ENCODE results near the gene INTS7. TPM values are rescaled to one million over a fixed set of nuclear protein-coding genes. Genes with fewer than 3 reads are reported as not detected.

INTS7 gene
- total RNA-seq, 2 donors from 2014 or later = 27.6 to 32.8 TPM

DNA sequence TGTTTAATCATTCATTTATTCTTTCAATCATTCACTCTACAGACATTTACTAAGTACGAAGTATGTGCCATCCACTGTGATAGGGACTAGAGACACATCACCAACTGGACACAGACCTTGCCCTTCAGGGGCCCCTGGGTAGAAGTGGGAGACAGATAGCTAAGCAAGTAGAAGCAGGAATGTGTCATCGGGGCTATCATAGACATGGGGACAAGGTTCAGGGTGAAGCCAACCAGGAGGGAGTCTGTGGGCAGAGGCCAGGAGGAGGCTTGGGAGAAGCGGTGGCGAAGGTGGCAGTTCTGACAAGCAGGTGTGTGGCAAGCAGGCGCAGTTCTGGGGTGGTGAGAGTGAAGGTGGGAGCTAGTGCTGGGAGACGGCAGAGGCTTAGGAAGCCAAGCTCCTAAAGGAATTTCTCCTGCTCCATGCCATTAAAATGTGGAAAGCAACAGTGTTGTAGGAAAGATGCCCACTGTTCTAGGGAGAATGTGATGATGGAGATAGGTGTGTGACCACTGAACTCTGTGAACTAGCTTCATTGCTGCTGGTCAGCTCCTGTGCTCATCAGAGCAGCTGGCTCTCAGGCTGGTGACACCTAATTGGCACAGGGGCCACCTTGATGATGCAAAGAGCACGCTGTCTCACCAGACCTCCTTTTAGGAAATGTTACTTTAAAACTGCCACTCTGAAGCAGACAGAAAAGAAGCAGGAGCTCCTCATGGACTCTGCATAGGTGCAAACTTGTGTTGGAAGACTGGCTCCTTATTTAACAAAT is 125.1 kb downstream of the INTS7 start:
- H3K36me3 Mint-ChIP-seq (ENCODE audit: low read depth) = no peaks in the 10 kb centered on the region
- 90 to 96% methylated on average over 4 to 7 of the region's 7 CpGs for WGBS, 2 experiments (ENCODE audit: insufficient coverage in 1 of 2, insufficient read length in 1 of 2)
- peaks cover 32% of the 10 kb centered on the region for H3K27me3 Mint-ChIP-seq (ENCODE audit: insufficient read depth)
- Histone ChIP-seq H3K9ac (ENCODE audit: extremely low read depth, low read length, poor library complexity, severe bottlenecking) (no peak overlapping the region), H3K27ac (ENCODE audit: low read depth, low read length) (no peak overlapping the region), H3K4me1 (ENCODE audit: control insufficient read depth, insufficient read depth, low read length) (no peaks in the 10 kb centered on the region), H3K36me3 (ENCODE audit: control insufficient read depth, insufficient read depth, low read length) (no peaks in the 10 kb centered on the region), H3K4me3 (ENCODE audit: low read length) (no peak overlapping the region), H3K9me3 (ENCODE audit: control insufficient read depth, low read length) (peaks cover 8% of the 10 kb centered on the region), H3K27me3 (ENCODE audit: control insufficient read depth, insufficient read depth, low read length, poor library complexity, severe bottlenecking) (no peaks in the 10 kb centered on the region)
- peaks cover 11% of the 10 kb centered on the region for H3K9me3 Mint-ChIP-seq
- no peak overlapping the region for H3K4me3 Mint-ChIP-seq
- H3K4me1 Mint-ChIP-seq = no peaks in the 10 kb centered on the region
- no peak overlapping the region for H3K27ac Mint-ChIP-seq
- DNase-seq = no peak
- no peak for TF ChIP-seq CTCF (conservative IDR thresholded peaks at IDR 0.05)

GRCh38 chr1:211909395-211909794 is 126.0 kb downstream of the INTS7 start:
- peaks cover 32% of the 10 kb centered on the region for H3K27me3 Mint-ChIP-seq (ENCODE audit: insufficient read depth)
- WGBS, 2 experiments (ENCODE audit: insufficient coverage in 1 of 2, insufficient read length in 1 of 2) = 84 to 92% methylated on average over 7 to 9 of the region's 9 CpGs
- H3K9me3 ChIP-seq (ENCODE audit: control insufficient read depth, low read length) = peaks cover 8% of the 10 kb centered on the region
- H3K4me3 Mint-ChIP-seq = no peak overlapping the region
- no peaks in the 10 kb centered on the region for H3K27me3 ChIP-seq (ENCODE audit: control insufficient read depth, insufficient read depth, low read length, poor library complexity, severe bottlenecking)
- no peaks in the 10 kb centered on the region for H3K36me3 Mint-ChIP-seq (ENCODE audit: low read depth)
- H3K4me1 ChIP-seq (ENCODE audit: control insufficient read depth, insufficient read depth, low read length) = no peaks in the 10 kb centered on the region
- H3K4me3 ChIP-seq (ENCODE audit: low read length) = no peak overlapping the region
- no peak overlapping the region for H3K9ac ChIP-seq (ENCODE audit: extremely low read depth, low read length, poor library complexity, severe bottlenecking)
- DNase-seq = no peak
- H3K27ac Mint-ChIP-seq = no peak overlapping the region
- H3K27ac ChIP-seq (ENCODE audit: low read depth, low read length) = no peak overlapping the region
- H3K36me3 ChIP-seq (ENCODE audit: control insufficient read depth, insufficient read depth, low read length) = no peaks in the 10 kb centered on the region
- H3K4me1 Mint-ChIP-seq = no peaks in the 10 kb centered on the region
- peaks cover 11% of the 10 kb centered on the region for H3K9me3 Mint-ChIP-seq
- no peak for TF ChIP-seq CTCF (conservative IDR thresholded peaks at IDR 0.05)

DNA sequence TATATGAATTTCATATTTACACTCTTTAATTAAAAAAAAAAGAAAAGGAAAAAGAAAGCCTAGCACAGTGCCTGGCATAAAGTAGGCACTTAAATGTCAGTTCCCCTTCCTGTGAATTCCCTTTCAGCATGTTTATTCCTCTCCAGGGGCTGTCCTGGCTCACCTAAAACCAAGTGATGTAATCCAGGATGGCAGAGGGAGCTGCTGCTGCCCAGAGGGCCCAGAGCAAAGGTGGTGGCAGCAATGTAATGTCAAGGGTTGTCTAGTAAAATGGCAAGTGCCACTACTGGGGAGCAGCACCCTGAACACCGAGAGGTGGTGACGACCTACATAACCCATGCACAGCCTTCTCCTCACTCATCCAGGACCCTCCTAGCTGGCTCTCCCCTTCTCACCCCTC is 126.4 kb downstream of the INTS7 start:
- Histone ChIP-seq H3K9ac (ENCODE audit: extremely low read depth, low read length, poor library complexity, severe bottlenecking) (no peak overlapping the region), H3K4me3 (ENCODE audit: low read length) (no peak overlapping the region), H3K27ac (ENCODE audit: low read depth, low read length) (no peak overlapping the region), H3K9me3 (ENCODE audit: control insufficient read depth, low read length) (peaks cover 8% of the 10 kb centered on the region), H3K36me3 (ENCODE audit: control insufficient read depth, insufficient read depth, low read length) (no peaks in the 10 kb centered on the region), H3K4me1 (ENCODE audit: control insufficient read depth, insufficient read depth, low read length) (no peaks in the 10 kb centered on the region), H3K27me3 (ENCODE audit: control insufficient read depth, insufficient read depth, low read length, poor library complexity, severe bottlenecking) (no peaks in the 10 kb centered on the region)
- no peak overlapping the region for H3K27ac Mint-ChIP-seq
- H3K4me1 Mint-ChIP-seq = no peaks in the 10 kb centered on the region
- no peak for DNase-seq
- H3K4me3 Mint-ChIP-seq = no peak overlapping the region
- peaks cover 11% of the 10 kb centered on the region for H3K9me3 Mint-ChIP-seq
- WGBS, 2 experiments (ENCODE audit: insufficient coverage in 1 of 2, insufficient read length in 1 of 2) = 86 to 100% methylated on average over 1 to 2 of the region's 2 CpGs
- peaks cover 33% of the 10 kb centered on the region for H3K27me3 Mint-ChIP-seq (ENCODE audit: insufficient read depth)
- H3K36me3 Mint-ChIP-seq (ENCODE audit: low read depth) = no peaks in the 10 kb centered on the region
- TF ChIP-seq CTCF (conservative IDR thresholded peaks at IDR 0.05) = no peak

Data from endodermal cell (in vitro differentiated cells).